ENCODE data around the gene WNK2.

WNK2 gene

GRCh38 chr9:93267681-93268505 lies 84.0 kb downstream of the WNK2 start:
- no peak for DNase-seq

- no peak for DNase-seq
Observed at GRCh38 chr9:93268551-93269314, 84.8 kb downstream of the WNK2 start.

GRCh38 chr9:93270976-93271375 lies 87.0 kb downstream of the WNK2 start:
- DNase-seq = no peak

GRCh38 chr9:93276973-93277372 lies 93.0 kb downstream of the WNK2 start:
- no peak for DNase-seq

GRCh38 chr9:93278144-93278543 lies 94.2 kb downstream of the WNK2 start:
- DNase-seq = no peak

- no peak for DNase-seq
Observed at GRCh38 chr9:93280661-93281259, 96.8 kb downstream of the WNK2 start.

GRCh38 chr9:93286252-93287188 lies 102.6 kb downstream of the WNK2 start:
- no peak for DNase-seq

GRCh38 chr9:93287189-93287552 lies 103.2 kb downstream of the WNK2 start:
- DNase-seq = no peak

- DNase-seq = no peak
Observed at GRCh38 chr9:93287593-93287992, 103.7 kb downstream of the WNK2 start.

- peak; percentile 64 to 85 for DNase-seq
Observed at GRCh38 chr9:93288341-93288740, 104.4 kb downstream of the WNK2 start.

GRCh38 chr9:93288891-93289883 lies 105.2 kb downstream of the WNK2 start:
- peak; percentile 22 to 63 for DNase-seq

GRCh38 chr9:93290495-93291434 lies 106.8 kb downstream of the WNK2 start:
- DNase-seq = no peak

- no peak for DNase-seq
Observed at GRCh38 chr9:93291536-93292287, 107.8 kb downstream of the WNK2 start.

- no peak for DNase-seq
Observed at GRCh38 chr9:93292288-93292615, 108.3 kb downstream of the WNK2 start.

- DNase-seq = no peak
Observed at GRCh38 chr9:93292664-93293328, 108.9 kb downstream of the WNK2 start.

- no peak for DNase-seq
Observed at GRCh38 chr9:93294011-93294410, 110.1 kb downstream of the WNK2 start.

GRCh38 chr9:93295031-93295430 lies 111.1 kb downstream of the WNK2 start:
- DNase-seq = no peak

- DNase-seq = no peak
Observed at GRCh38 chr9:93295456-93296076, 111.6 kb downstream of the WNK2 start.
